ENCODE measurements around the gene KLK6. TPM values are rescaled to one million over a fixed set of nuclear protein-coding genes. Genes with fewer than 3 reads are reported as not detected.
"Not testable (repeated sequence)": the region's sequence is repeated elsewhere in the genome, so short reads cannot be mapped to it uniquely, and the experiment has no call there.

The KLK6 gene
- total and polyA plus RNA-seq, 2 of the 13 experiments (the other 11 are each of a cell fraction or from before 2014, with no cell fraction given) = 0.15 to 1.8 TPM

- TF ChIP-seq BCLAF1 (IDR thresholded peaks at IDR 0.05) (no peak), MXI1 (IDR thresholded peaks at IDR 0.05; ENCODE audit: borderline replicate concordance, low read depth, low read length) (no peak), DRAP1 (CRISPR knock-in tag; IDR thresholded peaks at IDR 0.05) (no peak), RFXANK (CRISPR knock-in tag; IDR thresholded peaks at IDR 0.05) (no peak), NCOA1 (CRISPR knock-in tag; IDR thresholded peaks at IDR 0.05) (no peak), CBX1 (IDR thresholded peaks at IDR 0.05; ENCODE audit: low read depth) (no peak), POLR2G (IDR thresholded peaks at IDR 0.05; ENCODE audit: low read depth, low read length) (no peak), SMAD9 (CRISPR knock-in tag; IDR thresholded peaks at IDR 0.05) (no peak)
Measured at GRCh38 chr19:50992666-50993035, 23.3 kb upstream of the KLK6 start (continued).

- H3K9me3 ChIP-seq (ENCODE audit: low read length); DNase-seq (ENCODE audit: low spot score); FAIRE-seq; ATAC-seq; BruUV-seq (replicated peaks); H3K4me1 ChIP-seq (ENCODE audit: insufficient read depth, low read length); POLR2A ChIA-PET; H3K36me3 ChIP-seq (replicated peaks in 1 of 2; ENCODE audit: control insufficient read depth in 1 of 2, insufficient read depth in 2 of 2, low read length in 2 of 2); in situ Hi-C loops (cut with HindIII; ENCODE audit: extremely low pct_ligation_motif_present, low pct_unique_long_range_greater_than_20kb); H3K9ac ChIP-seq (ENCODE audit: insufficient read depth, low read depth, low read length); intact Hi-C loops (cut with micrococcal nuclease; ENCODE audit: unreplicated experiment); H3K4me3 ChIP-seq (replicated peaks in 1 of 3; ENCODE audit: insufficient read depth in 1 of 3, low read depth in 2 of 3, low read length in 3 of 3); CTCF ChIA-PET (ENCODE audit: low intra/inter-chr PET ratio, low total read pairs); H2AFZ ChIP-seq (ENCODE audit: low read length); H3K27me3 ChIP-seq (ENCODE audit: control insufficient read depth in 1 of 2, insufficient read depth in 2 of 2, low read length in 2 of 2); H4K20me1 ChIP-seq (ENCODE audit: insufficient read depth, low read length); H3K4me2 ChIP-seq (ENCODE audit: low read depth, low read length); H3K79me2 ChIP-seq (ENCODE audit: insufficient read depth, low read length); H3K27ac ChIP-seq (ENCODE audit: extremely low read length, insufficient read depth, low read length): not testable (repeated sequence)
- 34% methylated on average over 13 of the region's 14 CpGs for WGBS (ENCODE audit: low lambda C conversion rate)
Measured at GRCh38 chr19:50984416-50984815, 15.0 kb upstream of the KLK6 start.

All from HepG2 (cell line).